GM18868 (cell line): ENCODE results near the gene SLC39A7.
A peak's percentile ranks its signal among the peaks of the same experiment; 100 is the strongest.
"Not testable (repeated sequence)": the region's sequence is repeated elsewhere in the genome, so short reads cannot be mapped to it uniquely, and the experiment has no call there.

Source experiments
- ATAC-seq: cut with Tn5 transposase; IDR thresholded peaks from one replicate; pipeline ENCODE4 v1.9.1; 2021; ENCODE audit warnings: mild to moderate bottlenecking, moderate library complexity; ENCODE audit not compliant: unreplicated experiment

The SLC39A7 gene

GRCh38 chr6:33226503-33227120 is 25.9 kb downstream of the SLC39A7 start:
- ATAC-seq: not testable (repeated sequence)

- ATAC-seq: no peak
Observed at GRCh38 chr6:33235221-33235634, 34.6 kb downstream of the SLC39A7 start.

- no peak for ATAC-seq
Observed at GRCh38 chr6:33236328-33236727, 35.7 kb downstream of the SLC39A7 start.

- ATAC-seq: no peak
Observed at GRCh38 chr6:33236852-33237251, 36.2 kb downstream of the SLC39A7 start.

- ATAC-seq: no peak
Observed at GRCh38 chr6:33237741-33238140, 37.1 kb downstream of the SLC39A7 start.

GRCh38 chr6:33241968-33242367 is 41.3 kb downstream of the SLC39A7 start:
- no peak for ATAC-seq

- ATAC-seq: no peak
Observed at GRCh38 chr6:33243476-33243875, 42.8 kb downstream of the SLC39A7 start.

- ATAC-seq: peak; percentile 35
Observed at GRCh38 chr6:33247977-33248642, 47.4 kb downstream of the SLC39A7 start.

GRCh38 chr6:33248643-33248931 is 47.9 kb downstream of the SLC39A7 start:
- peak; percentile 2 for ATAC-seq

GRCh38 chr6:33248932-33249731 is 48.5 kb downstream of the SLC39A7 start:
- ATAC-seq: peak; percentile 87

GRCh38 chr6:33249732-33250630 is 49.3 kb downstream of the SLC39A7 start:
- no peak for ATAC-seq

GRCh38 chr6:33250731-33251130 is 50.1 kb downstream of the SLC39A7 start:
- no peak for ATAC-seq

- ATAC-seq: no peak
Observed at GRCh38 chr6:33251395-33252012, 50.8 kb downstream of the SLC39A7 start.

GRCh38 chr6:33252759-33253158 is 52.1 kb downstream of the SLC39A7 start:
- ATAC-seq: no peak
